Fibroblast of lung (primary cell): ENCODE measurements around the gene SBDS. TPM values are rescaled to one million over a fixed set of nuclear protein-coding genes. Genes with fewer than 3 reads are reported as not detected.
"Not testable (repeated sequence)": the region's sequence is repeated elsewhere in the genome, so short reads cannot be mapped to it uniquely, and the experiment has no call there.

Experiments
- DNase-seq, 2 donors: peaks; one replicate each; pipeline versions ENCODE4 v3.0.0 to v3.0.0-alpha.2; 2010; ENCODE audit warnings: low read depth in 2 of 2
- H2AFZ ChIP-seq: 2 replicates; pipeline ENCODE4 v1.5.1; 2012; ENCODE audit warnings: low read length, control low read depth, inconsistent platforms
- H3K27ac ChIP-seq: 2 replicates; pipeline ENCODE4 v1.5.1; 2011; ENCODE audit warnings: low read length, control low read depth; ENCODE audit not compliant: insufficient read depth
- H3K27me3 ChIP-seq: 2 replicates; pipeline ENCODE4 v1.5.1; 2011; ENCODE audit warnings: mild to moderate bottlenecking, low read length; ENCODE audit not compliant: control insufficient read depth, insufficient read depth
- H3K36me3 ChIP-seq: 2 replicates; pipeline ENCODE4 v1.5.1; 2011; ENCODE audit warnings: low read length; ENCODE audit not compliant: control insufficient read depth, insufficient read depth
- H3K4me1 ChIP-seq: 2 replicates; pipeline ENCODE4 v1.5.1; 2011; ENCODE audit warnings: low read length; ENCODE audit not compliant: control insufficient read depth, insufficient read depth; ENCODE audit errors: extremely low read depth
- H3K4me2 ChIP-seq: 2 replicates; pipeline ENCODE4 v1.5.1; 2011; ENCODE audit warnings: low read length, control low read depth; ENCODE audit not compliant: insufficient read depth; ENCODE audit errors: extremely low read depth
- H3K4me3 ChIP-seq, 4 experiments: fragments of 200-600 bp in 1 of 4; sonication (generic) in 1 of 4; replicated peaks in 1 of 4; 2 replicates each; pipeline ENCODE4 v1.5.1; 2011 to 2016; ENCODE audit warnings: low read length in 4 of 4, low read depth in 3 of 4, mild to moderate bottlenecking in 3 of 4, control low read depth in 2 of 4, inconsistent platforms in 1 of 4, mixed read lengths in 1 of 4; ENCODE audit not compliant: insufficient read depth in 1 of 4; ENCODE audit errors: control extremely low read depth in 1 of 4
- H3K79me2 ChIP-seq: 2 replicates; pipeline ENCODE4 v1.5.1; 2012; ENCODE audit warnings: mild to moderate bottlenecking, low read length, inconsistent platforms; ENCODE audit not compliant: control insufficient read depth, insufficient read depth
- H3K9ac ChIP-seq: 2 replicates; pipeline ENCODE4 v1.5.1; 2011; ENCODE audit warnings: mild to moderate bottlenecking, low read length, control low read depth; ENCODE audit not compliant: insufficient read depth
- H3K9me3 ChIP-seq: 2 replicates; pipeline ENCODE4 v1.5.1; 2012; ENCODE audit warnings: low read depth, low read length; ENCODE audit not compliant: control insufficient read depth, insufficient read depth
- H4K20me1 ChIP-seq: 2 replicates; pipeline ENCODE4 v1.5.1; 2011; ENCODE audit warnings: low read length; ENCODE audit not compliant: control insufficient read depth, insufficient read depth; ENCODE audit errors: extremely low read depth
- EZH2 ChIP-seq: IDR thresholded peaks from 2 replicates; pipeline ENCODE4 v1.5.1; 2012; ENCODE audit warnings: low read length, control low read depth, mild to moderate bottlenecking; ENCODE audit errors: missing control alignments
- polyA plus RNA-seq, 2 donors: library from polyadenylated mRNA; depleted of rRNA in 1 of 2; stranded (reverse) in 1 of 2; unstranded in 1 of 2; fragments of >200 nt; gene quantifications; 2 replicates each; pipeline ENCODE4 v1.2.1, GENCODE V29; 2011 to 2012; ENCODE audit warnings: missing spikeins in 1 of 2
- total RNA-seq: library from RNA; depleted of rRNA; stranded (reverse); fragments of >200 nt; gene quantifications from 2 replicates; pipeline ENCODE4 v1.2.1, GENCODE V29; 2014
- TF ChIP-seq, protein P1 (sequence below), 2 donors: IDR thresholded peaks in 1 of 2; conservative IDR thresholded peaks in 1 of 2; 1 replicate in 1 of 2; 2 replicates in 1 of 2; pipeline ENCODE4 v1.5.1; 2011 to 2012; ENCODE audit warnings: low read length in 2 of 2, control low read depth in 1 of 2, inconsistent platforms in 1 of 2, low read depth in 1 of 2, mild to moderate bottlenecking in 1 of 2

Gene SBDS
- total and polyA plus RNA-seq, 2 donors (not counting 1 experiment from before 2014, with no cell fraction given) = 118 to 172 TPM

DNA sequence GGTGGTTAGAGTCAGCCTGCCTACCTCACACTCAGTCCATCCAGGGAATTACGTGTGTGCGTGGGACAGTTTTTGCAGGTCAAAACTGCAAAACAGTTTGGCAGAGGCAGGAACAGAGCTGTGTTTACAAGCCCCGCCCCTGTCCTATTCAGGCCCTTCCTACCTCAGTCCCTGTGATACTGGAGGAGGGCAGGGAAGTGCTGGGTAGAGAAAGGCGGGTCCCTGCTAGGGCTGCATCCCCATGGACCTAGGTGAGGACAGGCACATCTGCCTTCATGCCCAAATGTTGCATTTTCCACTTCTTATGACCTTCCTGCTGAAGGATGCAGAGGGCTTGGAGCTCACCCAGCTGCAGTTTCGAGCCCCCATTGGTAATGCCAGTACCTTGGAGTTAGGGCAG, 25.1 kb downstream of the SBDS start:
- no peaks in the 10 kb centered on the region for H3K27me3 ChIP-seq
- H2AFZ ChIP-seq = no peak overlapping the region
- H3K36me3 ChIP-seq = no peaks in the 10 kb centered on the region
- no peak overlapping the region for H3K9ac ChIP-seq
- H3K4me2 ChIP-seq = no peak overlapping the region
- no peak for DNase-seq
- H3K9me3 ChIP-seq = no peaks in the 10 kb centered on the region
- no peaks in the 10 kb centered on the region for H3K4me1 ChIP-seq
- no peak overlapping the region for H3K27ac ChIP-seq
- TF ChIP-seq, protein P1, sequence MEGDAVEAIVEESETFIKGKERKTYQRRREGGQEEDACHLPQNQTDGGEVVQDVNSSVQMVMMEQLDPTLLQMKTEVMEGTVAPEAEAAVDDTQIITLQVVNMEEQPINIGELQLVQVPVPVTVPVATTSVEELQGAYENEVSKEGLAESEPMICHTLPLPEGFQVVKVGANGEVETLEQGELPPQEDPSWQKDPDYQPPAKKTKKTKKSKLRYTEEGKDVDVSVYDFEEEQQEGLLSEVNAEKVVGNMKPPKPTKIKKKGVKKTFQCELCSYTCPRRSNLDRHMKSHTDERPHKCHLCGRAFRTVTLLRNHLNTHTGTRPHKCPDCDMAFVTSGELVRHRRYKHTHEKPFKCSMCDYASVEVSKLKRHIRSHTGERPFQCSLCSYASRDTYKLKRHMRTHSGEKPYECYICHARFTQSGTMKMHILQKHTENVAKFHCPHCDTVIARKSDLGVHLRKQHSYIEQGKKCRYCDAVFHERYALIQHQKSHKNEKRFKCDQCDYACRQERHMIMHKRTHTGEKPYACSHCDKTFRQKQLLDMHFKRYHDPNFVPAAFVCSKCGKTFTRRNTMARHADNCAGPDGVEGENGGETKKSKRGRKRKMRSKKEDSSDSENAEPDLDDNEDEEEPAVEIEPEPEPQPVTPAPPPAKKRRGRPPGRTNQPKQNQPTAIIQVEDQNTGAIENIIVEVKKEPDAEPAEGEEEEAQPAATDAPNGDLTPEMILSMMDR (conservative IDR thresholded peaks at IDR 0.05 in 1 of 2, IDR thresholded peaks at IDR 0.05 in 1 of 2; ENCODE audit: low read depth in 1 of 2, low read length in 2 of 2) = no peak
- TF ChIP-seq EZH2 = no peak
- H3K4me3 ChIP-seq = no peak overlapping the region
- no peaks in the 10 kb centered on the region for H3K79me2 ChIP-seq
- H4K20me1 ChIP-seq = no peaks in the 10 kb centered on the region

- not testable (repeated sequence) for H3K4me1 ChIP-seq, H4K20me1 ChIP-seq, H2AFZ ChIP-seq, H3K36me3 ChIP-seq, DNase-seq, H3K9ac ChIP-seq, H3K9me3 ChIP-seq, H3K4me3 ChIP-seq, H3K79me2 ChIP-seq, H3K27ac ChIP-seq, H3K4me2 ChIP-seq, H3K27me3 ChIP-seq
Observed at GRCh38 chr7:66969001-66969400, 26.4 kb downstream of the SBDS start.

GRCh38 chr7:66967029-66967428, 28.4 kb downstream of the SBDS start:
- H3K9ac ChIP-seq = no peak overlapping the region
- no peaks in the 10 kb centered on the region for H4K20me1 ChIP-seq
- no peak for DNase-seq
- H3K27me3 ChIP-seq = no peaks in the 10 kb centered on the region
- no peaks in the 10 kb centered on the region for H3K79me2 ChIP-seq
- no peak for TF ChIP-seq EZH2
- TF ChIP-seq, protein P1 (conservative IDR thresholded peaks at IDR 0.05 in 1 of 2, IDR thresholded peaks at IDR 0.05 in 1 of 2; ENCODE audit: low read depth in 1 of 2, low read length in 2 of 2) = no peak
- H3K4me2 ChIP-seq = no peak overlapping the region
- H3K27ac ChIP-seq = no peak overlapping the region
- H3K4me1 ChIP-seq = no peaks in the 10 kb centered on the region
- H3K9me3 ChIP-seq = no peaks in the 10 kb centered on the region
- H3K4me3 ChIP-seq = no peak overlapping the region
- no peaks in the 10 kb centered on the region for H3K36me3 ChIP-seq
- no peak overlapping the region for H2AFZ ChIP-seq
